ENCODE measurements around the gene RGP1.

The RGP1 gene

DNA sequence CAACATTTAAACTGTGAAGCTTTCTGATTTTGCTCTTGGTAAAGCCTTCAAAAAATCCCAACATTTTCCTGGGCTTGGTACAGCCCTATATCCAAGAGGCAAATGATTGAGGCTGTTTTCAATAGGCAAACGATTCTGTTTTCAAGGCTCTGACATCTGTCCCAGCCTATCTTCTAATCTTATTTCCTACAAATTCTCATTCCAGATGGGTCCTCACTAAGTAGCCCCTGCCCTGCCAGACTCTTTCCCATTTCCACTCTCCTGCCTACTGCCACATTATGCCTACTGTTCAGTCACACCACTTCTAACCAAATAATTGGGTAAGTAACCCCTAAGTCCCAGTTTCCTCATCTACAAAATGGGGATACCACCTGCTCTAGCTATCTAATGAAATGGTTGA lies 3.5 kb upstream of the RGP1 start:
- DNase-seq: no peak

DNA sequence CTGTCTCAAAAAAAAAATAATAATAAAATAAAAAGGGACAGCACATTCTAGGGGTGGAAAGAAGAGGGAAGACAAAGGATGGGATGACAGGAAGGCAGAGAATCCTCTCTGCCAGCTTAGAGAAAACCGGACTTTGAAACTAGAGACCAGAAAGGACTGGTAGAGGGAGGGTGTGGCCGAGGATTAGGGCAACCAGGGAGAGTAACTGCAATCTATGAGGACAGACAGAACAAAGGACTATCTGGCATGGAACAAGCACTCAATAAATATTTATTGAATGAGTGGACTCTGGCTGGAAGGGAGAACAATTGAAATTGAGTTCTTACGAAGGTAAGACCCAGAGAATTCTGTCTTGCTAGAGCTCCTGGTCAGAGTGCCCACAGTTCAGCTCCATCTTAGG lies 2.5 kb upstream of the RGP1 start:
- DNase-seq: no peak

DNA sequence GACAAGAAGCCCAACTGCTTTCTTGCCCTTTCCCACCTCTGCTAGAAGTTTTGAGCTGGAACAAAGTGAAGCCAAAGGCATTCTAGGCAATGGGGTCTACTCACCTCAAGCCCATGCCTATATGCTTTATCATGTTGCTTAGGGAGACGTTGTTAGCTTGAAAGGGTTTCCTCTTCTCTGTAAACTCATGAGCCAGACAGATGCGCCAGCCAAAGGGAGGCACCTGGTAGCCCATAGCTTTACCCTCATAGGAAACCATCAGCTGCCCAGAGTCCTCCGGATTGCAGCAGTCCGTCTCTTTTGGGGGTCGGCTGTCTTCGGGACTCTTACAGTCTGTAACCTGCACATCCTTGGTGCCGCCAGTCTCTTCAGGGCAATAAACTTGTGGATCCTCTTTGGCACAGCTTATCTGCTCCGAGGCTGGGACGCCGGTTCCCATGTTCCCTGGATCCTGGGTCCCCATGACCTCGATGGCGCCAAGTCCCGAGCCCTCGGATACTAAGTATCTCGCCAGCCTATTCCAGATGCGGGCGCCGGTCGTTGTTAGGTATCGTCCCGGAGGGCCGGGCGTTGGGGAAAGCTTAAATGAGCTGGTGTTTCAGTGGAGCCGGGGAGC lies 737 bp upstream of the RGP1 start:
- peak in 1 of 5 donors; percentile 19 for DNase-seq

- DNase-seq: peak in 3 of 5 donors; percentile 34 to 51 (median 38)
These were observed 598 bp downstream of the RGP1 start for GRCh38 chr9:35749515-35750255.

DNA sequence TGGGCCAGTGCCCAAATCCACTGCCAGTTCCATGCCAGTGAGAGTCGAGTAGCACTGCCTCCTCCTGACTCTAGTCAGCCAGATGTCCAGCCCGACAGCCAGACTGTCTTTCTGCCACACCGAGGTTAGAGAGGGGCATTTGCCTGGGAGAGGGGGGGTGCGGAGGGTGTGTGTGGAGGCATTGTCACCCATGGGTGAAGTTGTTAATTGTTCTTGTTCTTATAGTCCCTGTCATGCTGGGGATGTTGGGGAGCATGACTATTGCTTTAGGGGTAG lies 1.1 kb downstream of the RGP1 start:
- DNase-seq: no peak

- no peak for DNase-seq
These were observed 4.4 kb downstream of the RGP1 start for GRCh38 chr9:35753466-35753865.

GRCh38 chr9:35754264-35754663 lies 5.2 kb downstream of the RGP1 start, which contains the start of gene MSMP:
TSS of gene MSMP (minus strand) at chr9:35754276. CDS start at chr9:35754129, 147 bp downstream.
- no peak for DNase-seq

GRCh38 chr9:35755071-35755470 lies 6.0 kb downstream of the RGP1 start:
- no peak for DNase-seq

GRCh38 chr9:35756275-35757225 lies 7.5 kb downstream of the RGP1 start:
- DNase-seq: peak; percentile 45 to 80 (median 62)

- DNase-seq: peak in 1 of 5 donors; percentile 34
These were observed 8.3 kb downstream of the RGP1 start for GRCh38 chr9:35757226-35757891.

GRCh38 chr9:35757892-35758275 lies 8.8 kb downstream of the RGP1 start:
- no peak for DNase-seq

DNA sequence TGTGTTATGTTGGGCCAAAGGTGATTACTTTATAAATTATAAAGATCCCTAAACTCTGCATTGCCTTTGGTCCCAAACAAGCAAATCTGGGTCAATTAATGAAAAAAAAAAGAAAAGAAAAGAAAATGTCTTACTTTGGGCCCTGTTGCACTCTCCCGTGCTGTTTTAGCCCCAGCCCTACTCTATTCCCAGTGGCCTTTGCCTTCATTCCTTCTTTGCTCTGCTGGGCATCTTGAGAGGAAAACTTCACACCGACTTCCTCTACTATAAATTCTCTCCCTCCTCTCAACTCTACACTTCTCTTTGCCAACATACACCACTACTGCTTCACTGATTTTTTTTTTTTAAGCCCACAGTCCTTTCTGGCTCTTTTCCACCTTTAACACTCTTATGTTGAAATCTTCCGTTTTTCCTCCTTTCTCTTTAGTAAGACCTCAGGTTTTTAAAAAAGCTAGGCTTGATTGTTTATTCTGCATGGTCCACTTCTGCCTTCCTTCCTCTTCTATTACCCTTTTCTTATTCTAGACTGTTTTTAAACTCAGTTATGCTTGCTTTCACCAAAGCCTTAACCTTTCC lies 9.5 kb downstream of the RGP1 start:
- no peak for DNase-seq

- no peak for DNase-seq
These were observed 10.7 kb downstream of the RGP1 start for GRCh38 chr9:35759795-35760194.

DNA sequence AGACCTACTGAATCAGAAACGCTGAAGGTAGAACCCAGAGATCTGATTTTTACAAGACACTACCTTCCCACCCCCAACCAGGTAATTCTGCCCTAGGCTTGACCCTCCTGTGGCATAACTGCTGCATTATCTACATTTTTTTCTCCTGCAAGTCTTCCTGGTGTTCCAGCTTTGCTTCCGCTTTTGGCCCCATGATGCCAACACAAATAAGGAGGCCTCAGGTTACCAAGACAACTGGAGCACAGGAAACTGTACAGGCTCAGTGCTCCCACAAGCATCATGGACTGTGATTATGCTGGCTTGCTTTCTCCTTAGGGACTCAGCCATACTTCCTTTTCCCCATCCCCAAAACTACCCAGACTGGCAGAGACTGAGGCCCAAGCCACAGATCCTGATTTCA lies 11.6 kb downstream of the RGP1 start:
- no peak for DNase-seq

- no peak for DNase-seq
These were observed 14.1 kb downstream of the RGP1 start for GRCh38 chr9:35763181-35763580.

DNA sequence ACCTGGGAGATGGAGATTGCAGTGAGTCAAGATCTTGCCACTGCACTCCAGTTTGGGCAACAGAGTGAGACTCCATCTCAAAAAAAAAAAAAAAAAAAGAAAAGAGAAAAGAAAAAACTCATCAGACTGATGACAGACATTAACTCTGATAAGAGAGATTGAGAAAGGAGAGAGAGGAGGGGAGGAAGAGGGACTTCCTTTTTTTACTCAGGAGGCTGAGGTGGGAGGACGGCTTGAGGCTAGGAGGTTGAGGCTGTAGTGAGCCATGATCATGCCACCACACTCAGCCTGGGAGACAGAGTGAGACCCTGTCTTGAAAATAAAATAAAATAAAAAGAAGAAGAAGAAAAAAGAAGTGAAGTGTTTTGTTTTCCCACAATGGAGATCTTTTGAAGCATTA lies 14.7 kb downstream of the RGP1 start:
- DNase-seq: no peak

- DNase-seq: no peak
These were observed 17.9 kb downstream of the RGP1 start for GRCh38 chr9:35766997-35767396.

DNA sequence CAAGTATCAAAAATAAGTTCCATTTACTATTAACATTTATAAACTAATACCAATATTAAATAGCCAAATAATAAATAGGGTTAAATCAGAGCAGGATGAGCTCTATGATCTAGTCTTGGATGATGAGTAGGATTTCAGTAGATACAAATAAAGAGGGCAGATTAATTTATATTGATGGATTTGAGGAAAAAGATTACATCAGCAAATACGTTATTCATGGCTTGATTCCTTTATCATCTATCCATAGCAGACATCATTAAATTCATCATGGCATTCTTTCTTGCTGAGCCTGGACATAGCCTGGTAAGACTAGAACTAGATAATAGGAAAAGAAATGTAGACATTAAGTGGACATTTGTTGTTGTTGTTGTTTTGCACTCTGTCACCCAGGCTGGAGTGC lies 18.4 kb downstream of the RGP1 start:
- DNase-seq: no peak

DNA sequence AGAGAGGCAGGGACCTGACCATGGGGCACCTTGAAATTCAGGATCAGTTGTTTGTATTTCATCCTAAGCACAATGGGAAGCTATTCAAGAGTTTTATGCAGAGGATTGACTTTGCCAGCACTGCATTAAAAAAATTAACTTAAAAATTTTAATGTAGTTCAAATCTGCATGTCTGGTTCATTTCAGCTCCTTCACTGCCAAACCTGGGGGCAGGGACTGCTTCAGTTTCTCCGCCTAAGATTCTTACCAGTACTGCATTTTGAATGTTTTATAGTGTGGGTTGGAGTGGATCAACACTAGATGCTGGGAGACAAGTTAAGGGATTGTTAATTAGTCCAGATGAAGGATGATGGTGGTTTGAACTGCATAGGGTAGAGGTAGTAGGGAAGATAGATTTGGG lies 20.7 kb downstream of the RGP1 start:
- no peak for DNase-seq

DNA sequence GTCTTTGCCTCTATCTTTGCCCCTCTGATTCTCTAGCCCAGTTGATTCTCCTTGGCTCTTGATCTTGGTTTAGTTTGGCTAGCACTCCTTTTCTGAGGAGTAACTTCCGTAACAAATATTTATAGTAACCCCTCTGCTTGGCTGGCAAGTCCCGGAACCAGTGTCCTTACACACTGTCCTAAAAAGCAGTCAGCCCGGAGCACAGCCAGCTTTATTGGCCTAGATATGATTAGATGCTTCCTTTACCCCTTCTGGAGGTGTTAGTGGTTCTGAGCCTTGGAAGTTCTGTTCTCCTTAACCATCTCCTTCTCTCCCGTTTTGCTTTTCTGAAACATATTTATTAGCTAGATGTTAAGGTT lies 22.0 kb downstream of the RGP1 start:
- no peak for DNase-seq

DNA sequence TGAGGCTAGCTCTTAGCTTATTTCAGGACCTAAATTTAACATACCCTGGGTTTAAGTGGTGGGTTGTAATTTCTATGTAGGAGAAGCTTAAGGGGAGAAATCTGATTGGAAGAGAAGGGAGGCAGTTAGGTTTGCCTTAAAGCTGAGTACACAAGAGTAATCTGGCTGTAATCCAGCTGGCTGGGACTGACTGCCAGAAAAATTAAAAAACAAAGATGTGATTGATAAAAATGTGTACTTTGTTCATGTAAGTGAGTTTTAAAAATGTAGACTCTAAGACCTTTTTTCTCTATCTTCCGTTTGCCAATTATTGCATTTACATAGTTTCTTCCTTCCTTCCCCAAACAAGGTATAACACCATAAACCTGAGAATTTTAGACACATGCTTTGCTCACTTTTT lies 22.4 kb downstream of the RGP1 start:
- no peak for DNase-seq

- DNase-seq: no peak
These were observed 22.9 kb downstream of the RGP1 start for GRCh38 chr9:35771943-35772342.

Data from T-helper 1 cell (primary cell).